Transverse colon (tissue), 3 donors: ENCODE results near the gene CPEB4.

Experiments
- CTCF ChIP-seq, 5 experiments: fragments of 200-600 bp in 3 of 5; fragments of 450-650 bp in 2 of 5; sonication (generic) in 3 of 5; IDR thresholded peaks; 1 replicate in 2 of 5; 2 replicates in 3 of 5; pipeline ENCODE4 v1.5.1; 2016 to 2017; ENCODE audit warnings: antibody characterized with exemption in 5 of 5, inconsistent platforms in 3 of 5, mild to moderate bottlenecking in 2 of 5, moderate library complexity in 1 of 5
- POLR2A ChIP-seq: fragments of 450-650 bp; IDR thresholded peaks from one replicate; pipeline ENCODE4 v1.6.1; 2016; ENCODE audit warnings: antibody characterized with exemption, mild to moderate bottlenecking, moderate library complexity

DNA sequence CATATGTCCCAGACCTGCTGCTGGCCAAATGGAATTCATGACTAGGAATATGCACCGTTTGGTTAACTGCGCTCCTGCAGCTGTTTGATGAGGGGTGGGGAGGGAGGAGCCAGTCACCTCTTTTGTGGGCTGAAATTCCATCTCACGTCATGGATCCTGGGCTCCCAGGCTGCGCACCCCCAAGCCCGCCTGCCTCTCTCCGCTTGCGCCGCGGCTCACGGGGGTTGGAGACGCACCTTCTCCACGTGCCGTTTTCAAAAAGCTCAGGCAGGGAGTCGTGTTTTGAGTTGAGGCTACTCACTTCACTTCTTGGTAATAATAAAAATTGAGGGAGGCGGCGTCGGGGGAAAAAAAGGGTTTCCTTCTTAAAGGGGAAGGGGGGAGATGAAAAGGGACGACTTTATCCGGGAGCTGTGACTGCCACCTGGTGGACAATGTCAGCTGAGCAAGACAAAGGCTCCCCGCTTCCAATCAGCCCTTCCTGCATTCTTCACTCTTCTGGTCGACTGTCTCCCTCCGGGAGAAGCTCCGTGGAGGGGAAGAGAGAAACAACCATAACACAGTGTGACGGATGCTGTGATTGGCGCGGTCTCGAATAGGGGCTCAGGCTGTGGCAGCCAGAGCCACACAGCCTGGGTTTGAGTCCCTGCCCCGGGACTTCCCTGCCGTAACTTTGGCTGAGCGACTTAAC, 84.9 kb downstream of the CPEB4 start:
- no peak for TF ChIP-seq POLR2A
- peak; percentile 88 to 95 (median 89) for TF ChIP-seq CTCF (IDR thresholded peaks at IDR 0.05)
